ENCODE data around the gene LTBP1.

GRCh38 chr2:33204945-33205344 is 258.2 kb downstream of the LTBP1 start:
- TF ChIP-seq SIN3A (IDR thresholded peaks at IDR 0.05; ENCODE audit: borderline replicate concordance, low read depth, low read length), result no peak
- TF ChIP-seq ZNF780A (CRISPR knock-in tag; IDR thresholded peaks at IDR 0.05), result no peak
- no peak for TF ChIP-seq EZH2 (conservative IDR thresholded peaks at IDR 0.05; ENCODE audit: low read depth, low read length)
- TF ChIP-seq MZF1 (CRISPR knock-in tag; IDR thresholded peaks at IDR 0.05; ENCODE audit: borderline replicate concordance), result no peak
- TF ChIP-seq YEATS4 (CRISPR knock-in tag; IDR thresholded peaks at IDR 0.05; ENCODE audit: borderline replicate concordance), result no peak
- no peak for TF ChIP-seq ZNF317 (CRISPR knock-in tag; IDR thresholded peaks at IDR 0.05)
- no peak for TF ChIP-seq REL (CRISPR knock-in tag; conservative IDR thresholded peaks at IDR 0.05)
- no peak for TF ChIP-seq POLR2AphosphoS5 (IDR thresholded peaks at IDR 0.05; ENCODE audit: low read depth, low read length)
- TF ChIP-seq KAT7 (CRISPR knock-in tag; IDR thresholded peaks at IDR 0.05; ENCODE audit: borderline replicate concordance), result no peak

All from HepG2 (cell line).